Measurements from ENCODE around the gene SUPT6H.

DNA sequence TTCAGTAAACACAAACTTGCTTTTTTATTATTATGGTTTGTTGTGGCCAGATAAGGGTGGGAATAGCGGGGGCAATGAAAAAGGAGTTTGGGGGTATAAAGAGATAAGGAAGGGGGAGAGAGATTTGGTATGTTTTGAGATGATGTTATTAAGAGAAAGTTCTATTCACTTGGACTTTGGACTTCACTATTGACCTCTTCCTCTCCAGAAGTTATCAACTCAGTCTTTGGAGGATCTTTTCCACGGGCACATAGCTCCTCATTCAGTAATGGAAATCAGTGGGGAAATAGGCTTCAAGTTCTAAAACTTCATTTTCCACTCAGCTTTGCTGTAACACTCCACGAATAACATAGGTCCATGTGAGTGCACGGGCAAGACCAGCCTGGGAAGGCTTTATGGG is 26.5 kb downstream of the SUPT6H start:
- TF ChIP-seq, protein P1, sequence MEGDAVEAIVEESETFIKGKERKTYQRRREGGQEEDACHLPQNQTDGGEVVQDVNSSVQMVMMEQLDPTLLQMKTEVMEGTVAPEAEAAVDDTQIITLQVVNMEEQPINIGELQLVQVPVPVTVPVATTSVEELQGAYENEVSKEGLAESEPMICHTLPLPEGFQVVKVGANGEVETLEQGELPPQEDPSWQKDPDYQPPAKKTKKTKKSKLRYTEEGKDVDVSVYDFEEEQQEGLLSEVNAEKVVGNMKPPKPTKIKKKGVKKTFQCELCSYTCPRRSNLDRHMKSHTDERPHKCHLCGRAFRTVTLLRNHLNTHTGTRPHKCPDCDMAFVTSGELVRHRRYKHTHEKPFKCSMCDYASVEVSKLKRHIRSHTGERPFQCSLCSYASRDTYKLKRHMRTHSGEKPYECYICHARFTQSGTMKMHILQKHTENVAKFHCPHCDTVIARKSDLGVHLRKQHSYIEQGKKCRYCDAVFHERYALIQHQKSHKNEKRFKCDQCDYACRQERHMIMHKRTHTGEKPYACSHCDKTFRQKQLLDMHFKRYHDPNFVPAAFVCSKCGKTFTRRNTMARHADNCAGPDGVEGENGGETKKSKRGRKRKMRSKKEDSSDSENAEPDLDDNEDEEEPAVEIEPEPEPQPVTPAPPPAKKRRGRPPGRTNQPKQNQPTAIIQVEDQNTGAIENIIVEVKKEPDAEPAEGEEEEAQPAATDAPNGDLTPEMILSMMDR (IDR thresholded peaks at IDR 0.05) = no peak
- TF ChIP-seq POLR2A (IDR thresholded peaks at IDR 0.05) = no peak
